ENCODE data around the gene SEPTIN10. TPM values are rescaled to one million over a fixed set of nuclear protein-coding genes. Genes with fewer than 3 reads are reported as not detected.
"Not testable (repeated sequence)": the region's sequence is repeated elsewhere in the genome, so short reads cannot be mapped to it uniquely, and the experiment has no call there.

Gene SEPTIN10
- total RNA-seq, 4 donors from 2014 or later, result 39.6 to 151 (median 106) TPM

DNA sequence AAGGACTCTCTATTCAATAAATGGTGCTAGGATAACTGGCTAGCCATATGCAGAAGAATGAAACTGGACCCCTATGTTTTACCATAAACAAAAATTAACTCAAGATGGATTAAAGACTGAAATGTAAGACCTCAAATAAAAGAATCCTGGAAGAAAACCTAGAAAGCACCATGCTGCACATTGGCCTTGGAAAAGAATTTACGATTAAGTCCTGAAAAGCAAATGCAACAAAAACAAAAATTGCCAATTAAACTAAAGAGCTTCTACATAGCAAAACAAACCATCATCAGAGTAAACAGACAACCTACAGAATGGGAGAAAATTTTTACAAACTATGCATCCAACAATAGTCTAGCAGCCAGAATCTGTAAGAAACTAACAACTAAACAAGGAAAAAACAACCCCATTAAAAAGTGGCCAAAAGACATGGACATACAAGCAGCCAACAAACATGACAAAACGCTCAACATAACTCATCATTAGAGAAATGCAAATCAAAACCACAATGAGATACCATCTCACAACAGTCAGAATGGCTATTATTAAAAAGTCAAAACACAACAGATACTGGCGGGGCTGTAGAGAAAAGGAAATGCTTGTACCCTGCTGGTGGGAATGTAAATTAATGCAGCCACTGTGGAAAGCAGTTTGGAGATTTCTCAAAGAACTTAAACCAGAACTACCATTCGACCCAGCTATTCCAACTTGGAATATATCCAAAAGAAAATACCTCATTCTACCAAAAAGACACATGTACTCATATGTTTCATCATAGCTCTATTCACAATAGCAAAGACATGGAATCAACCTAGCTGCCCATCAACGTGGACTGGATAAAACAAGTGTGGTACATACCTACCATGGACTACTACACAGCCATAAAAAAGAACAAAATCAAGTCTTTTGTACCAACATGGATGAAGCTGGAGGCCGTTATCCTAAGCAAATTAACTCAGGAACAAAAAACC, 30.6 kb downstream of the SEPTIN10 start:
- no peaks in the 10 kb centered on the region for H3K9me3 ChIP-seq
- H3K27me3 ChIP-seq, result no peaks in the 10 kb centered on the region
- intact Hi-C loops (cut with DNase I; ENCODE audit: low total_unique reads) (no loop called here), in situ Hi-C loops (cut with MboI; ENCODE audit: low pct_ligation_motif_present in 1 of 4, low pct_unique_long_range_greater_than_20kb in 1 of 4, low sequenced_read_pairs in 3 of 4) (no loop called here)
- H3K4me3 ChIP-seq, result no peak overlapping the region
- DNase-seq, result no peak
- peaks cover 0 to 9% (median 0%) of the 10 kb centered on the region in 4 donors for H3K36me3 ChIP-seq
- H3K4me1 ChIP-seq, result no peaks in the 10 kb centered on the region
- H3K27ac ChIP-seq, result no peak overlapping the region
- TF ChIP-seq, protein P1, sequence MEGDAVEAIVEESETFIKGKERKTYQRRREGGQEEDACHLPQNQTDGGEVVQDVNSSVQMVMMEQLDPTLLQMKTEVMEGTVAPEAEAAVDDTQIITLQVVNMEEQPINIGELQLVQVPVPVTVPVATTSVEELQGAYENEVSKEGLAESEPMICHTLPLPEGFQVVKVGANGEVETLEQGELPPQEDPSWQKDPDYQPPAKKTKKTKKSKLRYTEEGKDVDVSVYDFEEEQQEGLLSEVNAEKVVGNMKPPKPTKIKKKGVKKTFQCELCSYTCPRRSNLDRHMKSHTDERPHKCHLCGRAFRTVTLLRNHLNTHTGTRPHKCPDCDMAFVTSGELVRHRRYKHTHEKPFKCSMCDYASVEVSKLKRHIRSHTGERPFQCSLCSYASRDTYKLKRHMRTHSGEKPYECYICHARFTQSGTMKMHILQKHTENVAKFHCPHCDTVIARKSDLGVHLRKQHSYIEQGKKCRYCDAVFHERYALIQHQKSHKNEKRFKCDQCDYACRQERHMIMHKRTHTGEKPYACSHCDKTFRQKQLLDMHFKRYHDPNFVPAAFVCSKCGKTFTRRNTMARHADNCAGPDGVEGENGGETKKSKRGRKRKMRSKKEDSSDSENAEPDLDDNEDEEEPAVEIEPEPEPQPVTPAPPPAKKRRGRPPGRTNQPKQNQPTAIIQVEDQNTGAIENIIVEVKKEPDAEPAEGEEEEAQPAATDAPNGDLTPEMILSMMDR (IDR thresholded peaks at IDR 0.05), result no peak
- WGBS, 2 donors (ENCODE audit: low coverage in 1 of 2), result 76 to 83% methylated on average over 6 of the region's 6 CpGs

DNA sequence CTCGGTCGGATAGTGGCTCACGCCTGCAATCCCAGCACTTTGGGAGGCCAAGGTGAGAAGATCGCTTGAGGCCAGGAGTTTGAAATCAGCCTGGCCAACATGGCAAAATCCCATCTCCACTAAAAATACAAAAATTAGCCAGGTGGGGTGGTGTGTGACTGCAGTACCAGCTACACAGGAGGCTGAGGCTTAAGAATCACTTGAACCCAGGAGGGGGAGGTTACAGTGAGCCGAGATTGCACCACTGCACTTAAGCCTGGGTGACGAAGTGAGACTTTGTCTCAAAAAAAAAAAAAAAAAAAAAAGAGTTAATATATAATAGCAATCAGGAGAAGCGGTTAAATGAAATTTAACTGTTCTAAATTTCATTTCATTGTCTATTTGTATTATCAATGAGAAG, 36.1 kb downstream of the SEPTIN10 start:
- 88 to 100% methylated on average over 2 to 7 of the region's 7 CpGs for WGBS, 2 donors (ENCODE audit: low coverage in 1 of 2)
- intact Hi-C loops (cut with DNase I; ENCODE audit: low total_unique reads); in situ Hi-C loops (cut with MboI; ENCODE audit: low pct_ligation_motif_present in 1 of 4, low pct_unique_long_range_greater_than_20kb in 1 of 4, low sequenced_read_pairs in 3 of 4): not testable (repeated sequence)

DNA sequence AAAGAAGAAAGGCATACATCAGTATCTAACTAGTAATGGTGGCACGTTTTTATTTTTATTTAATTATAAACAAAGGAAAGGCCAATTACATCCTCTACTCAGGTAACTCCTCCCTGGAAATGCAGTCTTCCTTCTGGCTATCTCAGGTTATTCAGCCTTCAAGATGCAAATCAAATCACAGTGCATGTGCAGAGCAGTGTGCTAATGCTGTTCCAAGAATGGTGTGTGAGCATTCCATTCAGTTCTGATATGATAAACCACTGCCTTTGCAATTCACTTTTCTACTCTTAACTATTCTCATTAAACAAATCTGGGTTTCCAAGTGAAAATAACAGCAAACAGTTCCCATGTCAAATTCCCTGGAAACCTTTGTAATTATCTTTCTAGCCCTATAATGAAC, 38.4 kb downstream of the SEPTIN10 start:
- H3K27me3 ChIP-seq, result no peaks in the 10 kb centered on the region
- in situ Hi-C loops (cut with MboI; ENCODE audit: low pct_ligation_motif_present in 1 of 4, low pct_unique_long_range_greater_than_20kb in 1 of 4, low sequenced_read_pairs in 3 of 4), result no loop called here
- intact Hi-C loops (cut with DNase I; ENCODE audit: low total_unique reads), result no loop called here
- H3K36me3 ChIP-seq, result peaks cover 0 to 14% (median 0%) of the 10 kb centered on the region in 4 donors
- no peaks in the 10 kb centered on the region for H3K4me1 ChIP-seq
- 31 to 33% methylated on average over 1 of the region's 1 CpG for WGBS, 2 donors (ENCODE audit: low coverage in 1 of 2)
- H3K9me3 ChIP-seq, result no peaks in the 10 kb centered on the region
- DNase-seq, result no peak
- no peak for TF ChIP-seq POLR2AphosphoS5 (IDR thresholded peaks at IDR 0.05)
- no peak for TF ChIP-seq POLR2A (IDR thresholded peaks at IDR 0.05)
- TF ChIP-seq EP300 (IDR thresholded peaks at IDR 0.05; ENCODE audit: low read depth), result no peak
- TF ChIP-seq, protein P1 (IDR thresholded peaks at IDR 0.05), result no peak
- H3K4me3 ChIP-seq, result no peak overlapping the region
- H3K27ac ChIP-seq, result no peak overlapping the region

More for the DNA sequence above, 36.1 kb downstream of the SEPTIN10 start:
- not testable (repeated sequence) for H3K27ac ChIP-seq, H3K9me3 ChIP-seq, H3K27me3 ChIP-seq, DNase-seq, H3K4me1 ChIP-seq, H3K4me3 ChIP-seq
- peaks cover 0 to 14% (median 0%) of the 10 kb centered on the region in 4 donors for H3K36me3 ChIP-seq

DNA sequence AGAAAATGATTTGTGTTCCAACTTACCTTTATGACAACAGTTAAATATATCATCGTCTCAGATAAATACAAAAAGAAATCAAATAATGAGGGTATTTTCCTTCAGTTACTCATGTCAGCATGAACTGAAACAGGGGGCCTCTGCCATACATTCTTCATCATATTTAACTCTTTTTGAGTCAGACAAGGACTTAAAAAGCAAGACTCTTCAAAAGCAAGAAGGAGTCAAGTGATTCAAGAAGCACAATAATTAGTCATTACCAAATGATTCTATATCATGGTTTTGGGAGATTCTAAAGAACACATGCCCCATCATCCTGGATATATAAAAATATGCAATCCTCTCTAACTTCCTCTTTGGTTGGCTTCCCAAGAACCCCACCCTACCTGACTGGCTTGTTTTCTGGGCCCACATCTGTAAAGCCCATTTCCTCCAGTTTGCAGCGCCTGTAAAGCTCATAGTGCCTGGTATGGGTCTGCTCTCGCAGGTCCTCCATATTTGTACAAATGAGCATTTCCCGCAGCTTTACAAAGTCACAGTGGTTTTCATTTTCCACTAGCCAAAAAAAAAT, 49.7 kb downstream of the SEPTIN10 start:
- TF ChIP-seq, protein P1 (IDR thresholded peaks at IDR 0.05), result no peak
- no peak for TF ChIP-seq POLR2AphosphoS5 (IDR thresholded peaks at IDR 0.05)
- no peak for TF ChIP-seq POLR2A (IDR thresholded peaks at IDR 0.05)
- TF ChIP-seq EP300 (IDR thresholded peaks at IDR 0.05; ENCODE audit: low read depth), result no peak
- Histone ChIP-seq H3K9me3 (no peaks in the 10 kb centered on the region), H3K27ac (no peak overlapping the region), H3K36me3 (peaks cover 0 to 22% (median 4%) of the 10 kb centered on the region in 4 donors), H3K4me1 (peaks cover 0 to 2% (median 0%) of the 10 kb centered on the region in 4 donors), H3K27me3 (no peaks in the 10 kb centered on the region), H3K4me3 (no peak overlapping the region)
- no peak for DNase-seq
- WGBS, 2 donors (ENCODE audit: low coverage in 1 of 2), result 79 to 80% methylated on average over 2 to 4 of the region's 4 CpGs
- in situ Hi-C loops (cut with MboI; ENCODE audit: low pct_ligation_motif_present in 1 of 4, low pct_unique_long_range_greater_than_20kb in 1 of 4, low sequenced_read_pairs in 3 of 4) (no loop called here), intact Hi-C loops (cut with DNase I; ENCODE audit: low total_unique reads) (no loop called here)
